Midbrain (tissue), 1 donor: ENCODE data around the gene VMP1.
"Not testable (repeated sequence)": the region's sequence is repeated elsewhere in the genome, so short reads cannot be mapped to it uniquely, and the experiment has no call there.

ENCODE experiments used
- DNase-seq: peaks from one replicate; lab custom pipeline; 2025; lab: John Stamatoyannopoulos, UW

Gene VMP1

GRCh38 chr17:59779521-59779920 is 72.1 kb downstream of the VMP1 start:
- DNase-seq = no peak

- DNase-seq = not testable (repeated sequence)
These were observed 73.1 kb downstream of the VMP1 start for GRCh38 chr17:59780548-59780947.

- DNase-seq = no peak
These were observed 76.0 kb downstream of the VMP1 start for GRCh38 chr17:59783221-59784047.

- DNase-seq = no peak
These were observed 77.8 kb downstream of the VMP1 start for GRCh38 chr17:59785091-59785799.

GRCh38 chr17:59786213-59786535 is 78.7 kb downstream of the VMP1 start:
- DNase-seq = no peak

- peak; percentile 18 for DNase-seq
These were observed 79.3 kb downstream of the VMP1 start for GRCh38 chr17:59786536-59787319.

- DNase-seq = not testable (repeated sequence)
These were observed 82.4 kb downstream of the VMP1 start for GRCh38 chr17:59789849-59790248.

GRCh38 chr17:59790418-59790817 is 83.0 kb downstream of the VMP1 start:
- DNase-seq = not testable (repeated sequence)

GRCh38 chr17:59790910-59791309 is 83.5 kb downstream of the VMP1 start:
- DNase-seq = no peak

- no peak for DNase-seq
These were observed 84.4 kb downstream of the VMP1 start for GRCh38 chr17:59791603-59792457.

GRCh38 chr17:59792458-59792823 is 85.0 kb downstream of the VMP1 start:
- not testable (repeated sequence) for DNase-seq

GRCh38 chr17:59793205-59793604 is 85.8 kb downstream of the VMP1 start:
- no peak for DNase-seq

GRCh38 chr17:59796138-59796537 is 88.7 kb downstream of the VMP1 start:
- DNase-seq = no peak

- DNase-seq = no peak
These were observed 89.3 kb downstream of the VMP1 start for GRCh38 chr17:59796785-59797205.

- DNase-seq = no peak
These were observed 90.7 kb downstream of the VMP1 start for GRCh38 chr17:59798111-59798510.

GRCh38 chr17:59800530-59800942 is 93.1 kb downstream of the VMP1 start:
- no peak for DNase-seq

- DNase-seq = no peak
These were observed 94.7 kb downstream of the VMP1 start for GRCh38 chr17:59802160-59802559.

GRCh38 chr17:59804901-59805465 is 97.5 kb downstream of the VMP1 start:
- peak; percentile 9 for DNase-seq

GRCh38 chr17:59806322-59806721 is 98.9 kb downstream of the VMP1 start:
- not testable (repeated sequence) for DNase-seq

GRCh38 chr17:59807892-59808509 is 100.5 kb downstream of the VMP1 start:
- no peak for DNase-seq

GRCh38 chr17:59810894-59811153 is 103.4 kb downstream of the VMP1 start:
- DNase-seq = no peak
